Loucy (cell line): ENCODE data around the gene PRND.

Experiments
- CTCF ChIP-seq: fragments of 200-600 bp; sonication (generic); conservative IDR thresholded peaks from 2 replicates; pipeline ENCODE4 v1.5.1; 2014; ENCODE audit warnings: mild to moderate bottlenecking, antibody characterized with exemption, low read length
- EZH2phosphoT487 ChIP-seq: fragments of 200-600 bp; IDR thresholded peaks from 2 replicates; pipeline ENCODE4 v1.6.1; 2018; ENCODE audit warnings: antibody characterized with exemption, mild to moderate bottlenecking, moderate library complexity, borderline replicate concordance

GRCh38 chr20:4766631-4767030 lies 44.9 kb downstream of the PRND start:
- TF ChIP-seq CTCF (no peak), EZH2phosphoT487 (no peak)
